Vagina (tissue), 2 donors: ENCODE measurements around the gene GPRIN1. TPM values are rescaled to one million over a fixed set of nuclear protein-coding genes. Genes with fewer than 3 reads are reported as not detected.

ENCODE experiments used
- DNase-seq, 2 donors: peaks; one replicate each; pipeline ENCODE4 v3.0.0-alpha.2; 2017; ENCODE audit errors: extremely low spot score in 2 of 2
- H3K27ac ChIP-seq: fragments of 200-600 bp; sonication (generic); one replicate; pipeline ENCODE4 v1.5.1; 2019
- H3K27me3 ChIP-seq: fragments of 200-600 bp; sonication (generic); one replicate; pipeline ENCODE4 v1.5.1; 2019
- H3K36me3 ChIP-seq, 2 donors: fragments of 200-600 bp; sonication (generic); one replicate each; pipeline ENCODE4 v1.5.1; 2017 to 2019
- H3K4me1 ChIP-seq: fragments of 200-600 bp; sonication (generic); one replicate; pipeline ENCODE4 v1.5.1; 2019
- H3K4me3 ChIP-seq, 2 donors: fragments of 200-600 bp; sonication (generic); 1 replicate in 1 of 2; 2 replicates in 1 of 2; pipeline ENCODE4 v1.5.1; 2016 to 2019
- H3K9me3 ChIP-seq: fragments of 200-600 bp; sonication (generic); one replicate; pipeline ENCODE4 v1.5.1; 2019
- POLR2A ChIP-seq, 2 donors: fragments of 450-650 bp; IDR thresholded peaks; one replicate each; pipeline ENCODE4 v1.6.1; 2017; ENCODE audit warnings: antibody characterized with exemption in 2 of 2, mild to moderate bottlenecking in 2 of 2, moderate library complexity in 2 of 2
- POLR2AphosphoS5 ChIP-seq, 2 donors: sonication (generic); formaldehyde crosslinking; IDR thresholded peaks; one replicate each; pipeline ENCODE4 v1.9.0; 2017; ENCODE audit warnings: antibody characterized with exemption in 2 of 2, mild to moderate bottlenecking in 2 of 2, low read depth in 1 of 2; ENCODE audit not compliant: insufficient read depth in 1 of 2
- intact Hi-C: fragments of 100-400 bp; cut with DNase I; formaldehyde crosslinking; loops from one replicate; pipeline ENCODE4 v1.15.1; 2023
- total RNA-seq: library from RNA; depleted of rRNA; stranded (reverse); fragments of >200 nt; gene quantifications from one replicate; pipeline ENCODE4 v1.2.3, GENCODE V29; 2016
- TF ChIP-seq, protein P1 (sequence below), 3 experiments: fragments of 450-650 bp in 2 of 3; fragments of 200-600 bp in 1 of 3; sonication (generic) in 1 of 3; IDR thresholded peaks; one replicate each; pipeline ENCODE4 v1.5.1; 2017 to 2019; ENCODE audit warnings: antibody characterized with exemption in 3 of 3, mild to moderate bottlenecking in 2 of 3, moderate library complexity in 2 of 3

Gene GPRIN1
- total RNA-seq, 1 donor from 2014 or later: 0.49 TPM

DNA sequence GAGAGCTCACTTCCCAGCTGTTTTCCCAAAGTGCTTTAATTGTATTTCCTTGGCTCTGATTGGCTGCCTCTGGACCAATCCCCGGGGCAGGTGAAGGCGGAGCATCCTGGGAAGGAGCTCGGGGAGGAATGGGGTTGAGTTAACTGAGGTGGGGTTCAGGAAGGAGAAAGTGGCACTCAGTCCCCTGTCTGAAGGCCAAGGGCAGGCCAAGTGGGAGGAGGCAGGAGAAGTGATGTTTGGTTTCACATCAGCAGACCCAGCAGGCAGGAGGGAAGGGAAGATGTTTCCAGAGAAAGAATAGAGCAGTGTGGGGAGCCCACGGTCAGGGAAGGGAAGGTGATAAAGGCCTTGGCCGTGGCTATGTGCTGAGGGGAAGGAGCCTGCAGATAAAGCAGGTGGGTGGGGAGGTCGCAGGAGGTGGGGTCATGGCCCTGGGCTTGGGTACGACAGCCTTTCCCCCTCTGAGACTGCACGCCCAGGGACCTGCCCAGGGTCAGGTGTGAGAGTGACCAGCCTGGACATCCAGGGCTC is 40.5 kb upstream of the GPRIN1 start:
- Histone ChIP-seq H3K9me3 (no peaks in the 10 kb centered on the region), H3K4me1 (peaks cover 50% of the 10 kb centered on the region), H3K27me3 (no peaks in the 10 kb centered on the region), H3K4me3 (no peak overlapping the region), H3K36me3 (peaks cover 0 to 14% of the 10 kb centered on the region in 2 donors), H3K27ac (no peak overlapping the region)
- DNase-seq: no peak
- intact Hi-C loops: no loop called here
- TF ChIP-seq POLR2A (IDR thresholded peaks at IDR 0.05): no peak
- TF ChIP-seq POLR2AphosphoS5 (IDR thresholded peaks at IDR 0.05; ENCODE audit: insufficient read depth in 1 of 2, low read depth in 1 of 2): no peak
- TF ChIP-seq, protein P1, sequence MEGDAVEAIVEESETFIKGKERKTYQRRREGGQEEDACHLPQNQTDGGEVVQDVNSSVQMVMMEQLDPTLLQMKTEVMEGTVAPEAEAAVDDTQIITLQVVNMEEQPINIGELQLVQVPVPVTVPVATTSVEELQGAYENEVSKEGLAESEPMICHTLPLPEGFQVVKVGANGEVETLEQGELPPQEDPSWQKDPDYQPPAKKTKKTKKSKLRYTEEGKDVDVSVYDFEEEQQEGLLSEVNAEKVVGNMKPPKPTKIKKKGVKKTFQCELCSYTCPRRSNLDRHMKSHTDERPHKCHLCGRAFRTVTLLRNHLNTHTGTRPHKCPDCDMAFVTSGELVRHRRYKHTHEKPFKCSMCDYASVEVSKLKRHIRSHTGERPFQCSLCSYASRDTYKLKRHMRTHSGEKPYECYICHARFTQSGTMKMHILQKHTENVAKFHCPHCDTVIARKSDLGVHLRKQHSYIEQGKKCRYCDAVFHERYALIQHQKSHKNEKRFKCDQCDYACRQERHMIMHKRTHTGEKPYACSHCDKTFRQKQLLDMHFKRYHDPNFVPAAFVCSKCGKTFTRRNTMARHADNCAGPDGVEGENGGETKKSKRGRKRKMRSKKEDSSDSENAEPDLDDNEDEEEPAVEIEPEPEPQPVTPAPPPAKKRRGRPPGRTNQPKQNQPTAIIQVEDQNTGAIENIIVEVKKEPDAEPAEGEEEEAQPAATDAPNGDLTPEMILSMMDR (IDR thresholded peaks at IDR 0.05): no peak

DNA sequence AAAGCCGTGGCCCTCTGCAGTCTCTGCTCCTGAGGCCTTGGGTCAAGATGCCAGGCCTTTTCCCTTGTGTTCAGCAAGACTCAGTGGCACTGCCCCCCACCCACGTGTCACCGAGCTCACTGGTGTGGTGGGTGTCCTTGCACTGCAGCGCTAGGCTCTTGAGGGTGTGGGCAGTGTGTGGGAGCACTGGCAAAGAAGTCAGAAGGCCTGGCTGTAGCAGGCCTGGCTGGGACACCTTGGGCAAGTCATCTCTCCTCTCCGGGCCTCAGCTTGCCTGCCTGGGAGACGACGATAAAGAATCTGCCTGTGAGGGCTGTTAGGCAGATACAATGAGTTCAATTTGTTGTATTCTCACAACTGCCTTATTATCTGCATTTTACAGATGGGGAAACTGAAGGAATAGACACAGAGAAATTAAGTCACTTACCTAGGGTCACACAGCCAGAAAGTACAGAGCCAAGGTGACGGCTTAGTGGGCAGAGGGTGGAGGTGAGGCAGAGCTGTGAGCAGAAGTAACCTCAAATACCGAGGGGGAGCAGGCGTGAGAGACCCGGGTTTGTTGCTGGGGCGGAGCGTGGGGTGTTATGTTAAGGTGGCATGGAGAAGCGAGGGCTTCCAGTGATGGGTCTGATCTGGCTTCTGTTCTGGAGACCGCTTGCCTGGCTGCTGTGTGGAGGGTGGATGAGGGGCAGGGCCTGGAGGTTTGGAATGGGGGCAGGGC is 38.7 kb upstream of the GPRIN1 start:
- H3K27ac ChIP-seq: peak overlapping the region; percentile 60
- intact Hi-C loops: no loop called here
- no peaks in the 10 kb centered on the region for H3K9me3 ChIP-seq

DNA sequence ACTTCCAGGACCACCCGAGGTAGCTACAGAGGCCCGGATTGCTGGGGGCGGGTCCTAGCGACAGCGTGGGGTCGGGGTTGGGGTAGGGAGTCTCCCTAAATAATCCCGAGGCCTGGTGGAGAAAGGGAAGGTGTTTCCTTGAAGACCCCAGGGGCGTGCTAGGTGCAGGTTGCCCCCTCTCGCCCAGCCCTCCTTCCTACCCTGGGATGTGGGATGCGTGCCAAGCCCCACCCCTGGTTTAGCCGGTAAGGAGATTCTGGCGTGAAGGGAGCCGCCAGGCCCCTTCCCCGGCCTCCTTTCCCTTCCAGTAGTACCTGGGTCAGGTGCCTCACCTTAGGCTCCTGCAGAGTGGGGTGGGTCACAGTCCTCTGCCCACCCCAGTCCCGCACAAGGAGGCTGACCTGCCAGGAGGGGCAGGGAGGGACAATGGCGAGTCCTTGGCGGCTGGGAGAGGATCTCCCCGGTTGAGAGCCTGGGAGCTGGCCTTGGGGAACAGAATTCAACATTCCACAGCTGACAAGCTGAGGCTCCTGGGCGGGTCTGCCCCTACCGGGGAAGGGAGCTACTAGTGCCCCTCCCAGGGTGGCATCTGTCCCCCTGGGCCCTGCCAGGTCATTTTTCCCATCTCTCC is 38.0 kb upstream of the GPRIN1 start:
- no peak for DNase-seq
- H3K4me1 ChIP-seq: peaks cover 34% of the 10 kb centered on the region
- peak overlapping the region; percentile 68 to 81 for H3K4me3 ChIP-seq
- intact Hi-C loops: no loop called here
- TF ChIP-seq, protein P1 (IDR thresholded peaks at IDR 0.05): no peak
- TF ChIP-seq POLR2AphosphoS5 (IDR thresholded peaks at IDR 0.05; ENCODE audit: insufficient read depth in 1 of 2, low read depth in 1 of 2) (no peak), POLR2A (IDR thresholded peaks at IDR 0.05) (no peak)
- no peaks in the 10 kb centered on the region for H3K27me3 ChIP-seq
- H3K36me3 ChIP-seq: peaks cover 0 to 2% of the 10 kb centered on the region in 2 donors
- H3K27ac ChIP-seq: peak overlapping the region; percentile 60
- no peaks in the 10 kb centered on the region for H3K9me3 ChIP-seq

More for the DNA sequence above, 38.7 kb upstream of the GPRIN1 start:
- Histone ChIP-seq H3K27me3 (no peaks in the 10 kb centered on the region), H3K4me3 (peak overlapping the region; percentile 68 to 81), H3K36me3 (peaks cover 0 to 9% of the 10 kb centered on the region in 2 donors), H3K4me1 (peaks cover 37% of the 10 kb centered on the region)
- no peak for DNase-seq
- TF ChIP-seq, protein P1 (IDR thresholded peaks at IDR 0.05): no peak
- TF ChIP-seq POLR2A (IDR thresholded peaks at IDR 0.05) (no peak), POLR2AphosphoS5 (IDR thresholded peaks at IDR 0.05; ENCODE audit: insufficient read depth in 1 of 2, low read depth in 1 of 2) (no peak)

DNA sequence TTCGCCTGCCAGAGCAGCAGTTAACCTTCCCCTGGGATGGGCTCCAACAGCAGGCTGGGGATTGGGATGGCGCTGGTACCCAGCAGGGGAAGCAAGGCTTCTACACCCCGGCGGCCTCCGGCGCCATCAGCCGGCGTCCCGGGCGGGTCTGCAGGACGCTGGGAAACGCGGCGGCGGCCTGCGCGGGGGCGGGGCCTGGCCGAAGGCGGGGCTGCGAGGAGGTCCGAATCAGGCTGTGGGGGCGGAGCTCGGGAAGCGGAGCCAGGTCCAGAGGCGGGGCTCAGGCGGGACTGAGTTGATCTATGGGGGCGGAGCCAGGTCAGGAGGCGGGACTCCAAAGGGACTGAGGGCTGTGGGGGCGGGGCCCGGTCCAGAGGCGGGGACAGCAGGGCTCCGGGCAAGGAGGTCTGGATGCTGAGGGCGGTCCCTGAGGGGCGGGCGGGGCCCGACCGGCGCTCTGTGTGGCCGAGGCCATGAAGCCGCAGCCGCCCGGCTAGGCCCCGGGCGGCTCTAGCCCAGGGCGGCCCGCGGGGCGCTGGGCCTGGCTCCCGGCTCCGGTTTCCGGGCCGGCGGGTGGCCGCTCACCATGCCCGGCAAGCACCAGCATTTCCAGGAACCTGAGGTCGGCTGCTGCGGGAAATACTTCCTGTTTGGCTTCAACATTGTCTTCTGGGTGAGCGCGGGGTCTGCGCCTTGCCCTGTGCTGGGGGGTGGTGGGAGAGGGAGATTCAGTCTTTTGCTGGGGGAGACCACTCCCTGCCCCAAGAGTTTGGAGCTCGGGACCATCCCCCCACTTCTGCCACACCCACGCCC is 37.3 kb upstream of the GPRIN1 start, which contains the start of gene TSPAN17:
TSPAN17 (plus strand) TSS at position 455 of the 813 bp plus-strand sequence; CDS start at position 587, 132 bp downstream.
- peak within 1 kb of the TSS; percentile 68 to 81 for H3K4me3 ChIP-seq
- H3K27me3 ChIP-seq: no peaks in the 10 kb centered on the region
- H3K36me3 ChIP-seq: no peaks in the 10 kb centered on the region
- H3K9me3 ChIP-seq: no peaks in the 10 kb centered on the region
- DNase-seq: peak in 1 of 2 donors; percentile 97
- H3K4me1 ChIP-seq: peaks cover 34% of the 10 kb centered on the region
- TF ChIP-seq POLR2AphosphoS5 (IDR thresholded peaks at IDR 0.05; ENCODE audit: insufficient read depth in 1 of 2, low read depth in 1 of 2): peak; percentile 53 to 58
- TF ChIP-seq POLR2A (IDR thresholded peaks at IDR 0.05): peak in 1 of 2 donors; percentile 60
- TF ChIP-seq, protein P1 (IDR thresholded peaks at IDR 0.05): no peak
- H3K27ac ChIP-seq: peak within 1 kb of the TSS; percentile 71
- intact Hi-C loops: no loop called here
